A673 (cell line): Measurements from ENCODE around the gene FOXE3.

Experiments
- EZH2 ChIP-seq: fragments of 200-600 bp; sonication (generic); IDR thresholded peaks from 2 replicates; pipeline ENCODE4 v1.6.1; 2017; ENCODE audit warnings: borderline replicate concordance, low read depth, mild to moderate bottlenecking, mixed read lengths, antibody characterized with exemption, low read length; ENCODE audit not compliant: poor library complexity, severe bottlenecking
- TF ChIP-seq, protein P1 (sequence below): fragments of 300-800, 200-600 bp; sonication (generic); conservative IDR thresholded peaks from 2 replicates; pipeline ENCODE4 v1.5.1; 2017; ENCODE audit warnings: low read depth, mild to moderate bottlenecking, antibody characterized with exemption, low read length, moderate library complexity, mixed read lengths

DNA sequence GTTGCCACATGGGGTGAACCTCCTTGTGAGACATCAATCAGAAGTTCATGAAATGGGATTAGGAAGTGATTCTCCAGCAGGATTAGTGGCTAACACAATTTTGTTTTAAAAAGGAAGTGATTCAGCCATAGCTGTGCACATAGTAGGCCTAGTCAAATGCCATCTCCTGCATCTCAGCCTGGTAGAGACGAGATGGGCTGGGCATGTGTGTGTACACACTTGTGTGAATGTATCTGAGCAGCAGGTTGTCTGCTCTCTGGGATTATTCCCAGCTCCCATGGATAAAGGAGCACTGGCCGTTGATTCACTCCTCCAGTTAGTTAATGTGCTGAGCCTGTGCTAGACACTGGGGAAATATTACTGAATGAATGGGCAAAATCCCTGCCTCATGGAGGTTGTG lies 2.0 kb downstream of the FOXE3 start:
- TF ChIP-seq, protein P1, sequence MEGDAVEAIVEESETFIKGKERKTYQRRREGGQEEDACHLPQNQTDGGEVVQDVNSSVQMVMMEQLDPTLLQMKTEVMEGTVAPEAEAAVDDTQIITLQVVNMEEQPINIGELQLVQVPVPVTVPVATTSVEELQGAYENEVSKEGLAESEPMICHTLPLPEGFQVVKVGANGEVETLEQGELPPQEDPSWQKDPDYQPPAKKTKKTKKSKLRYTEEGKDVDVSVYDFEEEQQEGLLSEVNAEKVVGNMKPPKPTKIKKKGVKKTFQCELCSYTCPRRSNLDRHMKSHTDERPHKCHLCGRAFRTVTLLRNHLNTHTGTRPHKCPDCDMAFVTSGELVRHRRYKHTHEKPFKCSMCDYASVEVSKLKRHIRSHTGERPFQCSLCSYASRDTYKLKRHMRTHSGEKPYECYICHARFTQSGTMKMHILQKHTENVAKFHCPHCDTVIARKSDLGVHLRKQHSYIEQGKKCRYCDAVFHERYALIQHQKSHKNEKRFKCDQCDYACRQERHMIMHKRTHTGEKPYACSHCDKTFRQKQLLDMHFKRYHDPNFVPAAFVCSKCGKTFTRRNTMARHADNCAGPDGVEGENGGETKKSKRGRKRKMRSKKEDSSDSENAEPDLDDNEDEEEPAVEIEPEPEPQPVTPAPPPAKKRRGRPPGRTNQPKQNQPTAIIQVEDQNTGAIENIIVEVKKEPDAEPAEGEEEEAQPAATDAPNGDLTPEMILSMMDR = no peak
- no peak for TF ChIP-seq EZH2
